ENCODE data around the gene WIPF3. TPM values are rescaled to one million over a fixed set of nuclear protein-coding genes. Genes with fewer than 3 reads are reported as not detected.

Gene WIPF3
- total and polyA plus RNA-seq, 7 experiments from 2014 or later: 0.08 TPM; not detected in 6

- no peaks in the 10 kb centered on the region for H3K36me3 Mint-ChIP-seq
- intact Hi-C loops (cut with micrococcal nuclease): no loop called here
- no peak overlapping the region for H3K4me3 Mint-ChIP-seq
- ATAC-seq (no peak), DNase-seq (no peak)
- no peak overlapping the region for H3K4me3 ChIP-seq (ENCODE audit: low read length)
- peaks cover 20 to 31% (median 24%) of the 10 kb centered on the region in 5 donors for H3K27me3 Mint-ChIP-seq
- no peaks in the 10 kb centered on the region for H3K9me3 Mint-ChIP-seq
- H3K27ac ChIP-seq (ENCODE audit: low read depth, low read length): no peak overlapping the region
- ChIA-PET POLR2A (no interaction called here), CTCF (no interaction called here)
- no peaks in the 10 kb centered on the region for H3K4me1 ChIP-seq (ENCODE audit: control insufficient read depth in 2 of 2, insufficient read depth in 2 of 2, low read length in 2 of 2)
- H3K4me1 Mint-ChIP-seq: no peaks in the 10 kb centered on the region
- no peak overlapping the region for H3K27ac Mint-ChIP-seq
- no peaks in the 10 kb centered on the region for H3K27me3 ChIP-seq (ENCODE audit: control insufficient read depth in 2 of 2, insufficient read depth in 2 of 2, low read length in 2 of 2)
- no peaks in the 10 kb centered on the region for H3K36me3 ChIP-seq (ENCODE audit: control insufficient read depth in 2 of 3, insufficient read depth in 3 of 3, low read length in 3 of 3)
- H3K9me3 ChIP-seq (ENCODE audit: control insufficient read depth in 2 of 3, low read length in 3 of 3): no peaks in the 10 kb centered on the region
Measured at GRCh38 chr7:29797112-29797944, 9.0 kb upstream of the WIPF3 start.

- no peaks in the 10 kb centered on the region for H3K27me3 ChIP-seq (ENCODE audit: control insufficient read depth in 2 of 2, insufficient read depth in 2 of 2, low read length in 2 of 2)
- ATAC-seq (no peak), DNase-seq (no peak)
- no peak overlapping the region for H3K27ac ChIP-seq (ENCODE audit: low read depth, low read length)
- H3K4me1 ChIP-seq (ENCODE audit: control insufficient read depth in 2 of 2, insufficient read depth in 2 of 2, low read length in 2 of 2): no peaks in the 10 kb centered on the region
- no peaks in the 10 kb centered on the region for H3K36me3 ChIP-seq (ENCODE audit: control insufficient read depth in 2 of 3, insufficient read depth in 3 of 3, low read length in 3 of 3)
- no peaks in the 10 kb centered on the region for H3K36me3 Mint-ChIP-seq
- H3K9me3 Mint-ChIP-seq: peaks cover 0 to 2% (median 0%) of the 10 kb centered on the region in 11 donors
- ChIA-PET POLR2A (no interaction called here), CTCF (no interaction called here)
- no peaks in the 10 kb centered on the region for H3K4me1 Mint-ChIP-seq
- H3K27me3 Mint-ChIP-seq: peaks cover 28 to 42% (median 35%) of the 10 kb centered on the region in 5 donors
- H3K4me3 ChIP-seq (ENCODE audit: low read length): no peak overlapping the region
- H3K27ac Mint-ChIP-seq: no peak overlapping the region
- no peaks in the 10 kb centered on the region for H3K9me3 ChIP-seq (ENCODE audit: control insufficient read depth in 2 of 3, low read length in 3 of 3)
- intact Hi-C loops (cut with micrococcal nuclease): no loop called here
- no peak overlapping the region for H3K4me3 Mint-ChIP-seq
Measured at GRCh38 chr7:29798422-29798821, 7.9 kb upstream of the WIPF3 start.

- H3K36me3 Mint-ChIP-seq: peaks cover 0 to 6% (median 0%) of the 10 kb centered on the region in 5 donors
- no peak overlapping the region for H3K27ac Mint-ChIP-seq
- Histone ChIP-seq H3K9me3 (ENCODE audit: control insufficient read depth in 2 of 3, low read length in 3 of 3) (no peaks in the 10 kb centered on the region), H3K27me3 (ENCODE audit: control insufficient read depth in 2 of 2, insufficient read depth in 2 of 2, low read length in 2 of 2) (no peaks in the 10 kb centered on the region), H3K27ac (ENCODE audit: low read depth, low read length) (no peak overlapping the region), H3K4me3 (ENCODE audit: low read length) (no peak overlapping the region), H3K4me1 (ENCODE audit: control insufficient read depth in 2 of 2, insufficient read depth in 2 of 2, low read length in 2 of 2) (no peaks in the 10 kb centered on the region), H3K36me3 (ENCODE audit: control insufficient read depth in 2 of 3, insufficient read depth in 3 of 3, low read length in 3 of 3) (no peaks in the 10 kb centered on the region)
- no peak overlapping the region for H3K4me3 Mint-ChIP-seq
- DNase-seq (no peak), ATAC-seq (no peak)
- peaks cover 48 to 64% (median 54%) of the 10 kb centered on the region in 5 donors for H3K27me3 Mint-ChIP-seq
- intact Hi-C loops (cut with micrococcal nuclease): no loop called here
- H3K9me3 Mint-ChIP-seq: peaks cover 0 to 10% (median 0%) of the 10 kb centered on the region in 11 donors
- CTCF ChIA-PET: no interaction called here
- POLR2A ChIA-PET: no interaction called here
- H3K4me1 Mint-ChIP-seq: peaks cover 0 to 12% (median 0%) of the 10 kb centered on the region in 7 donors
Measured at GRCh38 chr7:29801929-29802328, 4.4 kb upstream of the WIPF3 start.

- intact Hi-C loops (cut with micrococcal nuclease): no loop called here
- H3K27ac ChIP-seq (ENCODE audit: low read depth, low read length): no peak overlapping the region
- Mint-ChIP-seq H3K27me3 (peaks cover 72 to 83% (median 76%) of the 10 kb centered on the region in 5 donors), H3K4me1 (peaks cover 0 to 12% (median 6%) of the 10 kb centered on the region in 7 donors), H3K4me3 (peak overlapping the region in 3 of 10 donors; percentile 19 to 59 (median 21)), H3K36me3 (peaks cover 0 to 6% (median 0%) of the 10 kb centered on the region in 5 donors), H3K9me3 (peaks cover 0 to 10% (median 0%) of the 10 kb centered on the region in 11 donors), H3K27ac (no peak overlapping the region)
- ChIA-PET CTCF (no interaction called here), POLR2A (no interaction called here)
- H3K9me3 ChIP-seq (ENCODE audit: control insufficient read depth in 2 of 3, low read length in 3 of 3): no peaks in the 10 kb centered on the region
- ATAC-seq: no peak
- no peaks in the 10 kb centered on the region for H3K27me3 ChIP-seq (ENCODE audit: control insufficient read depth in 2 of 2, insufficient read depth in 2 of 2, low read length in 2 of 2)
- DNase-seq: no peak
- no peaks in the 10 kb centered on the region for H3K4me1 ChIP-seq (ENCODE audit: control insufficient read depth in 2 of 2, insufficient read depth in 2 of 2, low read length in 2 of 2)
- no peaks in the 10 kb centered on the region for H3K36me3 ChIP-seq (ENCODE audit: control insufficient read depth in 2 of 3, insufficient read depth in 3 of 3, low read length in 3 of 3)
- no peak overlapping the region for H3K4me3 ChIP-seq (ENCODE audit: low read length)
Measured at GRCh38 chr7:29805031-29805430, 1.3 kb upstream of the WIPF3 start.

- H3K4me3 ChIP-seq (ENCODE audit: low read length): no peak overlapping the region
- intact Hi-C loops (cut with micrococcal nuclease): no loop called here
- Mint-ChIP-seq H3K36me3 (peaks cover 0 to 6% (median 0%) of the 10 kb centered on the region in 5 donors), H3K4me3 (peak overlapping the region in 5 of 10 donors; percentile 9 to 59 (median 29)), H3K27ac (no peak overlapping the region), H3K9me3 (peaks cover 0 to 10% (median 0%) of the 10 kb centered on the region in 11 donors), H3K27me3 (peaks cover 75 to 87% (median 79%) of the 10 kb centered on the region in 5 donors), H3K4me1 (peaks cover 0 to 12% (median 6%) of the 10 kb centered on the region in 7 donors)
- H3K36me3 ChIP-seq (ENCODE audit: control insufficient read depth in 2 of 3, insufficient read depth in 3 of 3, low read length in 3 of 3): no peaks in the 10 kb centered on the region
- CTCF ChIA-PET: no interaction called here
- no peak for DNase-seq
- POLR2A ChIA-PET: no interaction called here
- H3K9me3 ChIP-seq (ENCODE audit: control insufficient read depth in 2 of 3, low read length in 3 of 3): no peaks in the 10 kb centered on the region
- H3K27me3 ChIP-seq (ENCODE audit: control insufficient read depth in 2 of 2, insufficient read depth in 2 of 2, low read length in 2 of 2): no peaks in the 10 kb centered on the region
- H3K4me1 ChIP-seq (ENCODE audit: control insufficient read depth in 2 of 2, insufficient read depth in 2 of 2, low read length in 2 of 2): no peaks in the 10 kb centered on the region
- no peak overlapping the region for H3K27ac ChIP-seq (ENCODE audit: low read depth, low read length)
- no peak for ATAC-seq
Measured at GRCh38 chr7:29805886-29806207, 461 bp upstream of the WIPF3 start.

GRCh38 chr7:29806995-29807841 is 910 bp downstream of the WIPF3 start:
- Histone ChIP-seq H3K36me3 (ENCODE audit: control insufficient read depth in 2 of 3, insufficient read depth in 3 of 3, low read length in 3 of 3) (no peaks in the 10 kb centered on the region), H3K9me3 (ENCODE audit: control insufficient read depth in 2 of 3, low read length in 3 of 3) (no peaks in the 10 kb centered on the region), H3K4me3 (ENCODE audit: low read length) (no peak overlapping the region), H3K27me3 (ENCODE audit: control insufficient read depth in 2 of 2, insufficient read depth in 2 of 2, low read length in 2 of 2) (no peaks in the 10 kb centered on the region), H3K27ac (ENCODE audit: low read depth, low read length) (no peak overlapping the region), H3K4me1 (ENCODE audit: control insufficient read depth in 2 of 2, insufficient read depth in 2 of 2, low read length in 2 of 2) (no peaks in the 10 kb centered on the region)
- ChIA-PET CTCF (no interaction called here), POLR2A (no interaction called here)
- ATAC-seq: no peak
- no peak for DNase-seq
- no peak overlapping the region for H3K27ac Mint-ChIP-seq
- peaks cover 72 to 79% (median 72%) of the 10 kb centered on the region in 5 donors for H3K27me3 Mint-ChIP-seq
- H3K9me3 Mint-ChIP-seq: peaks cover 0 to 10% (median 0%) of the 10 kb centered on the region in 11 donors
- intact Hi-C loops (cut with micrococcal nuclease): no loop called here
- peaks cover 0 to 12% (median 6%) of the 10 kb centered on the region in 7 donors for H3K4me1 Mint-ChIP-seq
- H3K4me3 Mint-ChIP-seq: peak overlapping the region in 6 of 10 donors; percentile 21 to 64 (median 54)
- H3K36me3 Mint-ChIP-seq: peaks cover 0 to 6% (median 0%) of the 10 kb centered on the region in 5 donors

Data from naive thymus-derived CD4-positive, alpha-beta T cell (primary cell).